H1 (cell line): Measurements from ENCODE around the gene VTN.

Source experiments
- JUND ChIP-seq: IDR thresholded peaks from 2 replicates; pipeline ENCODE4 v1.6.1; 2011; ENCODE audit warnings: mild to moderate bottlenecking, improper control_type of control experiment, low read length
- TF ChIP-seq, protein P1 (sequence below), 3 experiments: IDR thresholded peaks; 1 replicate in 2 of 3; 2 replicates in 1 of 3; pipeline versions ENCODE4 v1.5.1 to v1.6.1; 2011; ENCODE audit warnings: low read length in 3 of 3, mild to moderate bottlenecking in 3 of 3, inconsistent platforms in 2 of 3, low read depth in 1 of 3, moderate library complexity in 1 of 3; ENCODE audit not compliant: insufficient read depth in 1 of 3; ENCODE audit errors: control extremely low read depth in 1 of 3

DNA sequence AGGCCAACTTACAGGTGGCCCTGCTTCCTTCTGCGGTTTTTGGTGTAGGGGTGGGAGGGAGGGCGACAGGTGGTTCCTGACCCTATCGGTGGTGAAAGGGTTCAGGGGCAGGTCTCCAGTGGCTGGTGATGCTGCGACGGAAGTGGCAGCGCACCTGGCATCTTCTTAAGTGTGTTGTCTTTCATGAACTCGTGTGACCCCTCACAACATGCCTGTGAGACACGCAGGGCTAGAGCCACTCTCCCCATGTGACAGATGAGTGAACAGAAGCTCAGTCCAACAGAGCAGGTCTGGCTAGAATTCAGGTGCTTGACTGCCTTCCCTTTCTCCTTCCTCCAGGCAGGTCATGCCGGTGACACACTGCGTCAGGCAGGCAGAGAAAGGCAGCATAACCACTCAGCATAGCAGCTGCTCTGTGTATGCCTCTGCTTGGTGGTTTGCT lies 26.6 kb downstream of the VTN start:
- no peak for TF ChIP-seq JUND
- TF ChIP-seq, protein P1, sequence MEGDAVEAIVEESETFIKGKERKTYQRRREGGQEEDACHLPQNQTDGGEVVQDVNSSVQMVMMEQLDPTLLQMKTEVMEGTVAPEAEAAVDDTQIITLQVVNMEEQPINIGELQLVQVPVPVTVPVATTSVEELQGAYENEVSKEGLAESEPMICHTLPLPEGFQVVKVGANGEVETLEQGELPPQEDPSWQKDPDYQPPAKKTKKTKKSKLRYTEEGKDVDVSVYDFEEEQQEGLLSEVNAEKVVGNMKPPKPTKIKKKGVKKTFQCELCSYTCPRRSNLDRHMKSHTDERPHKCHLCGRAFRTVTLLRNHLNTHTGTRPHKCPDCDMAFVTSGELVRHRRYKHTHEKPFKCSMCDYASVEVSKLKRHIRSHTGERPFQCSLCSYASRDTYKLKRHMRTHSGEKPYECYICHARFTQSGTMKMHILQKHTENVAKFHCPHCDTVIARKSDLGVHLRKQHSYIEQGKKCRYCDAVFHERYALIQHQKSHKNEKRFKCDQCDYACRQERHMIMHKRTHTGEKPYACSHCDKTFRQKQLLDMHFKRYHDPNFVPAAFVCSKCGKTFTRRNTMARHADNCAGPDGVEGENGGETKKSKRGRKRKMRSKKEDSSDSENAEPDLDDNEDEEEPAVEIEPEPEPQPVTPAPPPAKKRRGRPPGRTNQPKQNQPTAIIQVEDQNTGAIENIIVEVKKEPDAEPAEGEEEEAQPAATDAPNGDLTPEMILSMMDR (IDR thresholded peaks at IDR 0.05; ENCODE audit: control extremely low read depth in 1 of 3, insufficient read depth in 1 of 3, low read depth in 1 of 3, low read length in 3 of 3): no peak
